ENCODE data around the gene ERG28. TPM values are rescaled to one million over a fixed set of nuclear protein-coding genes. Genes with fewer than 3 reads are reported as not detected.

Gene ERG28
- total and polyA plus RNA-seq, 7 donors, result 3.6 to 6.4 (median 5.2) TPM

- no peak for ATAC-seq
- Histone ChIP-seq H3K4me1 (no peaks in the 10 kb centered on the region), H3K4me3 (no peak overlapping the region), H3K27me3 (ENCODE audit: insufficient read depth in 3 of 3, low read length in 2 of 3) (no peaks in the 10 kb centered on the region), H3K9me3 (no peaks in the 10 kb centered on the region), H3K27ac (no peak overlapping the region), H3K36me3 (ENCODE audit: insufficient read depth in 1 of 2, low read depth in 1 of 2) (peaks cover 0 to 5% of the 10 kb centered on the region in 2 donors)
- no peak for TF ChIP-seq CTCF (IDR thresholded peaks at IDR 0.05)
- intact Hi-C loops (cut with DNase I), result no loop called here
- WGBS, 3 donors, result 39 to 72% (median 45%) methylated on average over 13 of the region's 13 CpGs
- no peak for DNase-seq
Measured at GRCh38 chr14:75636100-75636692, 24.5 kb downstream of the ERG28 start.

- WGBS, 3 donors, result 87 to 90% (median 87%) methylated on average over 5 of the region's 5 CpGs
- H3K4me3 ChIP-seq, result no peak overlapping the region
- H3K9me3 ChIP-seq, result no peaks in the 10 kb centered on the region
- ATAC-seq (no peak), DNase-seq (no peak)
- no peaks in the 10 kb centered on the region for H3K27me3 ChIP-seq (ENCODE audit: insufficient read depth in 3 of 3, low read length in 2 of 3)
- no peak for TF ChIP-seq CTCF (IDR thresholded peaks at IDR 0.05)
- H3K36me3 ChIP-seq (ENCODE audit: insufficient read depth in 1 of 2, low read depth in 1 of 2), result peaks cover 0 to 5% of the 10 kb centered on the region in 2 donors
- H3K4me1 ChIP-seq, result no peaks in the 10 kb centered on the region
- intact Hi-C loops (cut with DNase I), result no loop called here
- H3K27ac ChIP-seq, result no peak overlapping the region
Measured at GRCh38 chr14:75634848-75635247, 25.8 kb downstream of the ERG28 start.

GRCh38 chr14:75631453-75631831 is 29.2 kb downstream of the ERG28 start:
- H3K27me3 ChIP-seq (ENCODE audit: insufficient read depth in 3 of 3, low read length in 2 of 3), result no peaks in the 10 kb centered on the region
- H3K4me1 ChIP-seq, result no peaks in the 10 kb centered on the region
- WGBS, 3 donors, result 57 to 62% (median 60%) methylated on average over 5 of the region's 5 CpGs
- no peak for ATAC-seq
- H3K9me3 ChIP-seq, result no peaks in the 10 kb centered on the region
- DNase-seq, result no peak
- TF ChIP-seq CTCF (IDR thresholded peaks at IDR 0.05), result no peak
- H3K27ac ChIP-seq, result no peak overlapping the region
- intact Hi-C loops (cut with DNase I), result no loop called here
- H3K4me3 ChIP-seq, result no peak overlapping the region
- H3K36me3 ChIP-seq (ENCODE audit: insufficient read depth in 1 of 2, low read depth in 1 of 2), result peaks cover 0 to 5% of the 10 kb centered on the region in 2 donors

DNA sequence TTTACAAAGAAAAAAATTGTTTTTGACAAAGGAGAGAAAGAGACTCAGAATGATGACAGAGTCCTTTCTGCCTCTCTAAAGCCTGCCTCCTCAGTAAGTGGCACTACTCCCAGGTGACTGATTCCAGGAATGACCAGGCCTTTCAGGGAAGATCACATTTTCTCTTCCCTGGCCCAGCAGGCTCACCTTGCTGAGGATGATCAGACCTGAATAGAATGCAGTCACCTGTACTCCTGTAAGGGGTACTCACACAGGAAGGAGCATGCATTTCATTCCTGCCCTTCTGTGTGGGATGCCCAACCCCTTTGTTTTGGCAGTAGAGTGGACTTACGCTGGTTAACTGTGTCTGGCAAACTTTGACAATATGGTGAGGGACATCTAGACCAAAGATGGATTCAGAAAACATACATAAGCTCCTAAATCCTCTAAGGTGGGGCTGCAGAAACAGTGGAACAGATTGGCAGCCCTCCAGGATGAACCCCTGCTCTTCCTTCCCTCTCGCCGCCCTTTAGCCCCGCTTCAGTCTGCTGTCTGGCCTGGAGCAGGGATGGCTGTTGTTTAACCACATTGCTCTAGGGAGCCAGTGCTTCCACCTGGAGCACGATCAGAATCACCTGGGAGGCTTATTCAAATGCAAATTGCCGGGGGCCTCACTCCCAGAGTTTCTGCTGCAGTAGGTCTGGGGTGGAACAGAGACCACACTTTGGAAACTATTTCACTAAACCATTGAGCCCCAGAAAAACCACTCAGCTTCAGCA is 29.8 kb downstream of the ERG28 start:
- Histone ChIP-seq H3K27me3 (ENCODE audit: insufficient read depth in 3 of 3, low read length in 2 of 3) (no peaks in the 10 kb centered on the region), H3K4me3 (no peak overlapping the region), H3K9me3 (no peaks in the 10 kb centered on the region), H3K27ac (no peak overlapping the region), H3K36me3 (ENCODE audit: insufficient read depth in 1 of 2, low read depth in 1 of 2) (peaks cover 0 to 5% of the 10 kb centered on the region in 2 donors), H3K4me1 (no peaks in the 10 kb centered on the region)
- ATAC-seq (no peak), DNase-seq (no peak)
- intact Hi-C loops (cut with DNase I), result no loop called here
- TF ChIP-seq CTCF (IDR thresholded peaks at IDR 0.05), result no peak
- 82 to 89% (median 84%) methylated on average over 6 of the region's 6 CpGs for WGBS, 3 donors

Data from psoas muscle (tissue), 8 donors.